MM.1S (cell line): ENCODE measurements around the gene KIF16B.

Experiments used
- EZH2 ChIP-seq: fragments of 300-600 bp; sonication (generic); optimal IDR thresholded peaks from 2 replicates; pipeline ENCODE3; 2017; ENCODE audit warnings: low read depth, mild to moderate bottlenecking, antibody characterized with exemption, low read length, mixed read lengths
- EZH2phosphoT487 ChIP-seq: fragments of 300-600 bp; sonication (generic); IDR thresholded peaks from 2 replicates; pipeline ENCODE4 v1.6.1; 2018; ENCODE audit warnings: antibody characterized with exemption, low read length
- TF ChIP-seq, protein P1 (sequence below): fragments of 300-600 bp; sonication (generic); IDR thresholded peaks from 2 replicates; pipeline ENCODE4 v1.5.1; 2016; ENCODE audit warnings: antibody characterized with exemption, low read length, mixed read lengths

DNA sequence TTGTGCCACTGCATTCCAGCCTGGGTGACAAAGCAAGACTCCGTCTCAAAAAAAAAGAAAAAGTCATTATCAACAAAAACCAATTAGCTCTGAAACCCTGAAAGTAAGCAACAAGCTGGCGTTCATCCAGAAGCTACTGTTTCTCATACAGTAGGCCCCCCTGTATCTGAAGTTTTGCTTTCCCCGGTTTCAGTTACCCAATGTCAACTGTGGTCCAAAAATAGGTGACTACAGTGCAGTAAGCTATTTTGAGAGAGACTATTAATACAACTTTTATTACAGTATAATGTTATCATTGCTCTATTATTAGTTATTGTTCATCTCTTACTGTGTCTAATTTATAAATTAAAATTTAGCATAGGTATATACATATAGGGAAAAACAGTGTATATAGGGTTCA lies 135.1 kb downstream of the KIF16B start:
- TF ChIP-seq, protein P1, sequence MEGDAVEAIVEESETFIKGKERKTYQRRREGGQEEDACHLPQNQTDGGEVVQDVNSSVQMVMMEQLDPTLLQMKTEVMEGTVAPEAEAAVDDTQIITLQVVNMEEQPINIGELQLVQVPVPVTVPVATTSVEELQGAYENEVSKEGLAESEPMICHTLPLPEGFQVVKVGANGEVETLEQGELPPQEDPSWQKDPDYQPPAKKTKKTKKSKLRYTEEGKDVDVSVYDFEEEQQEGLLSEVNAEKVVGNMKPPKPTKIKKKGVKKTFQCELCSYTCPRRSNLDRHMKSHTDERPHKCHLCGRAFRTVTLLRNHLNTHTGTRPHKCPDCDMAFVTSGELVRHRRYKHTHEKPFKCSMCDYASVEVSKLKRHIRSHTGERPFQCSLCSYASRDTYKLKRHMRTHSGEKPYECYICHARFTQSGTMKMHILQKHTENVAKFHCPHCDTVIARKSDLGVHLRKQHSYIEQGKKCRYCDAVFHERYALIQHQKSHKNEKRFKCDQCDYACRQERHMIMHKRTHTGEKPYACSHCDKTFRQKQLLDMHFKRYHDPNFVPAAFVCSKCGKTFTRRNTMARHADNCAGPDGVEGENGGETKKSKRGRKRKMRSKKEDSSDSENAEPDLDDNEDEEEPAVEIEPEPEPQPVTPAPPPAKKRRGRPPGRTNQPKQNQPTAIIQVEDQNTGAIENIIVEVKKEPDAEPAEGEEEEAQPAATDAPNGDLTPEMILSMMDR, result no peak
- TF ChIP-seq EZH2 (no peak), EZH2phosphoT487 (no peak)
